ENCODE data around the gene GLIS1. TPM values are rescaled to one million over a fixed set of nuclear protein-coding genes. Genes with fewer than 3 reads are reported as not detected.

The GLIS1 gene
- polyA plus RNA-seq, 1 donor from 2014 or later = not detected

- no peaks in the 10 kb centered on the region for H3K27me3 ChIP-seq (ENCODE audit: insufficient read depth, low read depth, low read length)
- H3K36me3 ChIP-seq (ENCODE audit: insufficient read depth, low read length) = no peaks in the 10 kb centered on the region
- no peak overlapping the region for H3K9ac ChIP-seq (ENCODE audit: low read length)
- no peak overlapping the region for H2AFZ ChIP-seq (ENCODE audit: low read depth, low read length)
- H3K4me2 ChIP-seq (ENCODE audit: low read length) = no peak overlapping the region
- H3K27ac ChIP-seq (ENCODE audit: low read length) = no peak overlapping the region
- H3F3A ChIP-seq (ENCODE audit: insufficient read depth, low read length, poor library complexity, severe bottlenecking) = no peaks in the 10 kb centered on the region
- H3K79me2 ChIP-seq (replicated peaks; ENCODE audit: insufficient read depth, low read length) = no peaks in the 10 kb centered on the region
- H3K9me2 ChIP-seq (ENCODE audit: insufficient read depth, low read length) = no peaks in the 10 kb centered on the region
- H3K4me3 ChIP-seq (ENCODE audit: low read length) = no peak overlapping the region
- no peaks in the 10 kb centered on the region for H3K9me3 ChIP-seq (ENCODE audit: low read length)
- no peak for TF ChIP-seq EZH2 (IDR thresholded peaks at IDR 0.05; ENCODE audit: borderline replicate concordance, insufficient read depth, low read length, poor library complexity, severe bottlenecking)
- no peak for TF ChIP-seq CTCF (IDR thresholded peaks at IDR 0.05; ENCODE audit: poor library complexity, severe bottlenecking)
- no peak for TF ChIP-seq SMC3 (conservative IDR thresholded peaks at IDR 0.05; ENCODE audit: poor library complexity)
- TF ChIP-seq, protein P1, sequence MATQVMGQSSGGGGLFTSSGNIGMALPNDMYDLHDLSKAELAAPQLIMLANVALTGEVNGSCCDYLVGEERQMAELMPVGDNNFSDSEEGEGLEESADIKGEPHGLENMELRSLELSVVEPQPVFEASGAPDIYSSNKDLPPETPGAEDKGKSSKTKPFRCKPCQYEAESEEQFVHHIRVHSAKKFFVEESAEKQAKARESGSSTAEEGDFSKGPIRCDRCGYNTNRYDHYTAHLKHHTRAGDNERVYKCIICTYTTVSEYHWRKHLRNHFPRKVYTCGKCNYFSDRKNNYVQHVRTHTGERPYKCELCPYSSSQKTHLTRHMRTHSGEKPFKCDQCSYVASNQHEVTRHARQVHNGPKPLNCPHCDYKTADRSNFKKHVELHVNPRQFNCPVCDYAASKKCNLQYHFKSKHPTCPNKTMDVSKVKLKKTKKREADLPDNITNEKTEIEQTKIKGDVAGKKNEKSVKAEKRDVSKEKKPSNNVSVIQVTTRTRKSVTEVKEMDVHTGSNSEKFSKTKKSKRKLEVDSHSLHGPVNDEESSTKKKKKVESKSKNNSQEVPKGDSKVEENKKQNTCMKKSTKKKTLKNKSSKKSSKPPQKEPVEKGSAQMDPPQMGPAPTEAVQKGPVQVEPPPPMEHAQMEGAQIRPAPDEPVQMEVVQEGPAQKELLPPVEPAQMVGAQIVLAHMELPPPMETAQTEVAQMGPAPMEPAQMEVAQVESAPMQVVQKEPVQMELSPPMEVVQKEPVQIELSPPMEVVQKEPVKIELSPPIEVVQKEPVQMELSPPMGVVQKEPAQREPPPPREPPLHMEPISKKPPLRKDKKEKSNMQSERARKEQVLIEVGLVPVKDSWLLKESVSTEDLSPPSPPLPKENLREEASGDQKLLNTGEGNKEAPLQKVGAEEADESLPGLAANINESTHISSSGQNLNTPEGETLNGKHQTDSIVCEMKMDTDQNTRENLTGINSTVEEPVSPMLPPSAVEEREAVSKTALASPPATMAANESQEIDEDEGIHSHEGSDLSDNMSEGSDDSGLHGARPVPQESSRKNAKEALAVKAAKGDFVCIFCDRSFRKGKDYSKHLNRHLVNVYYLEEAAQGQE (IDR thresholded peaks at IDR 0.05; ENCODE audit: borderline replicate concordance) = no peak
- no peak for TF ChIP-seq MXI1 (conservative IDR thresholded peaks at IDR 0.05; ENCODE audit: poor library complexity, severe bottlenecking)
- H4K20me1 ChIP-seq (ENCODE audit: insufficient read depth) = no peaks in the 10 kb centered on the region
Measured at GRCh38 chr1:53689223-53689622, 49.7 kb downstream of the GLIS1 start.

DNA sequence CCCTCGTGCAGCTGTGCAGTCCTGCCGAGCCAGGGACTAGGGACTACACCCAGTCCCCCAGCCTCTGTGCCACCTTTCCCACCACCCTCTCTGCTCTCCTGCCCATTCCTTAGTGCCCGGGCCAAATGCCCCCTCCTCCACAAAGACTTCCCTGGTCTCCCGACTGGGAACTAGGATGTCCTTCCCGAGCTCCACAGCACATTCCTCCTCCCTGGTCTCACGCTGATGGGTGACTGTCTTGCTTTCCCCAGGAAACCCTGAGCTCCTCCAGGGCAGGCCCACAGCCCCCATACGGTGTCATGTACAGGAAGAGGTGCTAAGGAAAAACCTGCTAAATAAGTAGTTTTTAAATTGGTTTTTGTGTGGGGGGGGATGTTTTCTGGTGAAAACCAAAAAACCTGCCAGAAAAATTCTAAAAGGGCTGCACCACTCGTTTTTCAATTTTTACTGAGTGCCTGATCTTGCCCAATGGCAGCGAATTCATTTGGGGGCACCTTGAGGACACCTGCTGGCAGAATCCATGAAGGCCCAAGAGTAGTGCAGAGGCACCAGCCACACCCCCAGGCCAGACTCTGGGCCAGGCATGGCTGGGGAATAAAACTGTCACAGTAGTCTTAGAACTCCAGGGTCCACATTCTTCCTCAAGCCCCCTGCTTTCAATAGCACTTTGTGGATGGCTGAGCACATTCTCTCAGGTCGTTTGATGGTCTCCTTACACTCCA is 50.4 kb downstream of the GLIS1 start:
- no peak overlapping the region for H3K9ac ChIP-seq (ENCODE audit: low read length)
- no peak overlapping the region for H3K4me2 ChIP-seq (ENCODE audit: low read length)
- H3K36me3 ChIP-seq (ENCODE audit: insufficient read depth, low read length) = no peaks in the 10 kb centered on the region

More for the DNA sequence above, 50.4 kb downstream of the GLIS1 start:
- Histone ChIP-seq H4K20me1 (ENCODE audit: insufficient read depth) (no peaks in the 10 kb centered on the region), H3K9me3 (ENCODE audit: low read length) (no peaks in the 10 kb centered on the region), H3K9me2 (ENCODE audit: insufficient read depth, low read length) (no peaks in the 10 kb centered on the region), H3K27me3 (ENCODE audit: insufficient read depth, low read depth, low read length) (no peaks in the 10 kb centered on the region), H3K4me3 (ENCODE audit: low read length) (no peak overlapping the region), H3K79me2 (replicated peaks; ENCODE audit: insufficient read depth, low read length) (no peaks in the 10 kb centered on the region), H3K27ac (ENCODE audit: low read length) (no peak overlapping the region), H2AFZ (ENCODE audit: low read depth, low read length) (no peak overlapping the region), H3F3A (ENCODE audit: insufficient read depth, low read length, poor library complexity, severe bottlenecking) (no peaks in the 10 kb centered on the region)
- no peak for TF ChIP-seq POLR2AphosphoS5 (IDR thresholded peaks at IDR 0.05)
- no peak for TF ChIP-seq RAD21 (conservative IDR thresholded peaks at IDR 0.05)
- TF ChIP-seq TAF1 (IDR thresholded peaks at IDR 0.05; ENCODE audit: low read depth) = no peak
- TF ChIP-seq, protein P1 (IDR thresholded peaks at IDR 0.05; ENCODE audit: borderline replicate concordance) = no peak
- no peak for TF ChIP-seq EP300 (conservative IDR thresholded peaks at IDR 0.05; ENCODE audit: poor library complexity, severe bottlenecking)
- TF ChIP-seq EZH2 (IDR thresholded peaks at IDR 0.05; ENCODE audit: borderline replicate concordance, insufficient read depth, low read length, poor library complexity, severe bottlenecking) = no peak
- no peak for TF ChIP-seq SMC3 (conservative IDR thresholded peaks at IDR 0.05; ENCODE audit: poor library complexity)
- TF ChIP-seq CTCF (IDR thresholded peaks at IDR 0.05; ENCODE audit: poor library complexity, severe bottlenecking) = no peak
- TF ChIP-seq MXI1 (conservative IDR thresholded peaks at IDR 0.05; ENCODE audit: poor library complexity, severe bottlenecking) = no peak

Measured in neural cell (in vitro differentiated cells).